GDM1 (cell line): ENCODE data around the gene MAPKAPK5.
A peak's percentile ranks its signal among the peaks of the same experiment; 100 is the strongest.
"Not testable (repeated sequence)": the region's sequence is repeated elsewhere in the genome, so short reads cannot be mapped to it uniquely, and the experiment has no call there.

ENCODE experiments used
- DNase-seq: peaks from one replicate; lab custom pipeline; 2025; lab: John Stamatoyannopoulos, UW

MAPKAPK5 gene

DNA sequence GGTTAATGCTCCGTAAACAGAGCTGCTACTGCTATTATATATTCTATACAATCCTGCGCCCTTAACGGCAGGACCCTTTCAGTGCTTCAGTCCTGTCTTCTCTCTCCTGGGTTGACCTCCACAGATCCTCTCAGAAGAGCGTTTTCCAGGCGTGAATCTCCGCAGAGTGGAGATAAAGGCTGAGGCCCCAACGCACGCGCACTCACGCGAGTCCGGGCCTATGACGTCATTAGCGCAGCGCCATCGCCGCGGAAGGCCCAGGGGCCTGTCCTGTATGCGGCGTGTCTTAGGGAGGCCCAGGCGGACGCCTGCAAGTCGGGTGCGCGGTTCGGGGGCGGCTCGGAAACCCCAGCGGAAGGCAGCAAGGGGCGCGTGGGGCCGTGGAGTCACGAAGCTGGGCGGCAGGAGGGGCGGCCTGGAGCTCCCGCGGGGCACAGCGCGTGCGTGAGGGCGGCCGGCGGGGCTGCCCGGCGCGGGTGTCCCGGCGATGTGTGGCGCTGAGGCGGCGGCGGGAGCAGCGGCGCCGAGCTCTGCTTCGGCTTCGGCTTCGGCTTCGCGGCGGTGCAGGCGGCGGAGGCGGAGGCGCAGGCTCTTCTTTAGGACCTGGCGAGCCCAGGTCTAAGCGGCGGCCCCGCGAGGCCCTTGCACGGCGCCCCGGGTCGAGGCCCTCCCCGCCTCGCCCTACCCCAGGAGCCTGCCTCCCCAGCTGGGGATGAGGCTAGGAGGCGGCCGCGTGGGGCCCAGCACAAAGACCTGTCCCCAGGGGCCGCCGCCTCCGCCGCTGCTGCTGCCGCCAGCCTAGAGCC, at the start of gene MAPKAPK5:
TSS of gene MAPKAPK5 (plus strand) at position 479 of the 806 bp plus-strand sequence. CDS start 506 bp downstream, outside the sequence.
- DNase-seq, result peak; percentile 96

GRCh38 chr12:111792856-111793235, 49.2 kb upstream of the MAPKAPK5 start:
- DNase-seq, result no peak

- no peak for DNase-seq
Observed at GRCh38 chr12:111798182-111798581, 43.8 kb upstream of the MAPKAPK5 start.

GRCh38 chr12:111799758-111800157, 42.3 kb upstream of the MAPKAPK5 start:
- DNase-seq, result no peak

GRCh38 chr12:111803038-111803626, 38.9 kb upstream of the MAPKAPK5 start:
- no peak for DNase-seq

DNA sequence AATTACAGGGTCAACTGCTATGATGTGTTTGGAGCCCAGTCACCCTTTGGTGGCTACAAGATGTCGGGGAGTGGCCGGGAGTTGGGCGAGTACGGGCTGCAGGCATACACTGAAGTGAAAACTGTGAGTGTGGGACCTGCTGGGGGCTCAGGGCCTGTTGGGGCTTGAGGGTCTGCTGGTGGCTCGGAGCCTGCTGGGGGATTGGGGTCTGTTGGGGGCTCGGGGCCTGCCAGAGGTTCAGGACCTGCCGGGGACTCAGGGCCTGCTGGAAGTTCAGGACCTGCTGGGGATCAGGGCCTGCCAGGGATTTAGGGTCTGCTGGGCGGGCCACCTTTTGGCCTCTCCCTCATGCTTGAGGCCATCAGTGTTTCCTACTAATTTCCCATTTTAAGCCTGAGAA, 38.2 kb upstream of the MAPKAPK5 start:
- no peak for DNase-seq

- DNase-seq, result no peak
Observed at GRCh38 chr12:111806304-111806703, 35.7 kb upstream of the MAPKAPK5 start.

DNA sequence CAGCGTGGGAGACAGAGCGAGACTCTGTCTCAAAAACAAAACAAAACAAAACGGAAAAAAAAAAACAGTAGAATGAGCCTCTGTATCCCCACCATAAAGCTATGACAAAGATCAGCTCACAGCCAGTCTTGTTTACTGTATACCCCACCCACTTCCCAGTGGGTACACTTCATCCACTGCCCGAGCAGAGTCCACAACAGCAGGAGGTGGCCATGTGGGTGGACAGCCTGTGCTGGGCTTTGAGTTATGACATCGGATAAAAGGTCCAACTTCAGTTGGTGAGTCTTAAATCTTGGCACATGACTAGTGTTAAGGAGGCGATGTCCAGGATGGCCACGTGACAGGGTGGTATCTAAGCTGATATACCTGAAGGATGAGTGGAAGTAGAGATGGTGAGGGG, 34.8 kb upstream of the MAPKAPK5 start:
- no peak for DNase-seq

DNA sequence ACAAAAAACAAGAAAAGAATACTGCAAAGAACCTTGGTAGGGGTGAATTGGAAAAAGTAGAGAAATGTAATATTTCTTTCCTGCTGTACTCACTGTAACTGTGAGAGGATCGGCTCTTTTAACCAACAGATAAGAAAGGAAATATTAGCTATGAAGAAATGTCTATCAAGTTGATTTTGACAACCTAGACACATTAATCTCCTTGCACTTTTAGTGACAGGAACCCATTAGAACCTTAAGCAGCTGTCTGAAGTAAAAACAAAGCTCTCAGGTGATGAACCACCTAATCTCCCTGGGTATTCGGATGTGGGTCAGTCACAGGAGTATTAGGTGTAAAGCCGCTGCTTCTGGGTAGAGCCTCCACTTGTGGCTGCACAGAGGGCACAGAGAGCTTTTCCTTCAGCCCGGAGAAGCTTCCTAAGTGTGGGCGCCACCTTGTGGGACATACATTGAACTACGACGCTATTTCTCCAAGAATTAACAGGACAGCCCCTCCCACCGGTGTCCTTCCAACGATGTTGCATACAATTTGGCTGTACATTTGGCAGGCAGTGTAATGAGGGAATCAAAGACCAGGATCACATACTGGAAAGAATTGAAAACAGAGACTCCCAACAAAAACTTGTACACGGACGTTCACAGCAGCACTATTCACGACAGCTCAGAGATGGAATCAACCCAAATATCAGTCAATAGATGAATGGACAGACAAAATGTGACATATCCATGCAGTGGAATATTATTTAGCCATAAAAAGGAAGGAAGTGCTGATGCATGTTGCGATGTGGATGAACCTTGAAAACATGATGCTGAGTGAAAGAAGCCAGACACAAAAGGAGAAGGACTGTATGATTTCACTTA, 28.9 kb upstream of the MAPKAPK5 start:
- peak; percentile 64 for DNase-seq

GRCh38 chr12:111816065-111816615, 25.9 kb upstream of the MAPKAPK5 start:
- DNase-seq, result no peak

- not testable (repeated sequence) for DNase-seq
Observed at GRCh38 chr12:111816898-111817297, 25.1 kb upstream of the MAPKAPK5 start.

DNA sequence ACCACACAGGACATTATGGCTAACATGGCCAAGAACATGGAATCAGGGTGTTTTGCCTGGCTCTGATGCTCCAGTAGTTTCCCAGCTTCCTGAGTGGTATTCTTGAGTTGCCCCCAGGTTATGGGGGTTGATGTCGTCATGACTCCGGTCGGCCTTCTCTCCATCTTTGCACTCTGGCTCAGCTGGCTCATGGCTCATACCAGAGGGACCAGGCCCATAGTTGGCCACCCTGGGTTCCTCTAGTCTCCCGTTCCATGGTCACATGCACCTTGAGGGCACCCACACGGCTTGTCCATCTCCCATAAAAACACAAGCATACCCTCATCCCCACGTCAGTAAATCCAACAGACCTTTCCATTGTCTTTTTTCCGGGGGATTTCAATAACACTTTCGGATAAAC, 23.7 kb upstream of the MAPKAPK5 start:
- no peak for DNase-seq

DNA sequence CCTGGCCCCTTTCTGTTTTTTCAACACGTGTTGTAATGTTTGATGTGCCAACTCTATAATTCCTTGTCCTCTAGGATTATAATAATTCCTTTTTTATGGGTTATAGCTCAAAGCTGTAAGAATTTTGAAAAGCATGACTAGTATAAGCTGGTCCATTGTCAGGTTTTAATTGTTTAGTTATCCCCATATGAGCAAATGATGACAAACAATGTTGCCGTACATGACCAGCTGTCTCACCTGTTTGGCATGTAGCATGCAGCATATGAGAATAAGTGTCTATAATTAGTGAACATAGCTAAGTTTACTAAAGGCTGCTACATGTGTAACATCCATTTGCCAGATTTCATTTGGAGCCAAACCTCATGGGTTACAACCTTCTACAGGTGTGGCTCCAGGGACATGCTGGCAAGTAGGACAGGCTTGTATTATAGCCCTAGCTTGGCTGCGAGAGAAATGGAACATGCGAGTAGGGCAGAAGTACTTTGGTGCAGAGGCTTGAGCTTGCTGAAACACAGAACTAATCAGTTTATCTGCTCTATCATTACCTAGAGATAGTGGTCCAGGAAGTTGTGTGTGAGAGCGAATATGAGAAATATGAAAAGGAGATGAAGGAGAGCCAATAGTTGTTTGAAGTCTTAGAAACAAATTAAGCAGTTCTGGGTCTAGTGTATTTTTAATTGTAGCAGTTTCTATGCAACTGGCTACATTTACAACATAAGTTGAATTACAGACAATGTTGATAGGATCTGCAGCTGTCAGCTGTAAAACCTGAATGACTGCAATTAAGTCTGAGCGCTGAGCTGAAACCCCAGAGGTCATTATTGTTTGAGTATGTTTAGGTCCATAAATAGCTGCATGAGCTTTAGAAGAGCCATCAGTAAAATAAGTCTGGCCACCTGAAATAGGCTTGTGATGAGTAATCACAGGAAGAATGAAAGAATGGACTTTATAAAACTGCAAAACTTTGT, 22.6 kb upstream of the MAPKAPK5 start:
- no peak for DNase-seq

DNA sequence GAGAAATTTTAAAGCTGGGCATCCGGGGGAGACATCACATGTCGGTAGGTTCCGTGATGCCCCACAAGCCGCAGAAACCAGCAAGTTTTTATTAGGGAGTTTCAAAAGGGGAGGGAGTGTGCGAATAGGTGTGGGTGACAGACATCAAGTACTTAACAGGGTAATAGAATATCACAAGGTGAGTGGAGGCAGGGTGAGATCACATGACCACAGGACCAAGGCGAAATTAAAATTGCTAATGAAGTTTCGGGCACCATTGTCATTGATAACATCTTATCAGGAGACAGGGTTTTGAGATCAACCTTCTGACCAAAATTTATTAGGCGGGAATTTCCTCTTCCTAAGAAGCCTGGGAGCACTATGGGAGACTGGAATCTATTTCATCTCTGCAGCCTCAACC, 21.2 kb upstream of the MAPKAPK5 start:
- not testable (repeated sequence) for DNase-seq

DNA sequence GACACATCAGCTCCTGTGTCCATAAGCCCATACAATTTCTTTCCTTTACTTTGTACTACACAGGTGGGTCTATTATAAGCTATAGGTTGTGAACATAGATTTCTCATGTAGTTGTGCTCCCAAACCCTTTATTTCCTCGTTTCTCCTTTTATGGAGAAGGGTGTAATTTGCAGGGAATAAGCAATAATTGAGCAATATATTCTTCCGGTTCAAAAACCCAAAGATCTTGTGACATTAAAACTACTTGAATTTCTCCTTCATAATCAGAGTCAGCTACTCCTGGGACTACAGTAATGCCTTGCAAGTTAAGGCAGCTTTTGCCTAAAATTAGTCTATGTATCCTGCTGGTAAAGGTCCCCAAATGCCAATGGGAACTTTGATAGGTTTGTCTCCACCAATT, 19.1 kb upstream of the MAPKAPK5 start:
- DNase-seq, result no peak

GRCh38 chr12:111823891-111824290, 18.1 kb upstream of the MAPKAPK5 start:
- no peak for DNase-seq

- DNase-seq, result not testable (repeated sequence)
Observed at GRCh38 chr12:111824312-111824711, 17.7 kb upstream of the MAPKAPK5 start.

- DNase-seq, result no peak
Observed at GRCh38 chr12:111825509-111825908, 16.5 kb upstream of the MAPKAPK5 start.

DNA sequence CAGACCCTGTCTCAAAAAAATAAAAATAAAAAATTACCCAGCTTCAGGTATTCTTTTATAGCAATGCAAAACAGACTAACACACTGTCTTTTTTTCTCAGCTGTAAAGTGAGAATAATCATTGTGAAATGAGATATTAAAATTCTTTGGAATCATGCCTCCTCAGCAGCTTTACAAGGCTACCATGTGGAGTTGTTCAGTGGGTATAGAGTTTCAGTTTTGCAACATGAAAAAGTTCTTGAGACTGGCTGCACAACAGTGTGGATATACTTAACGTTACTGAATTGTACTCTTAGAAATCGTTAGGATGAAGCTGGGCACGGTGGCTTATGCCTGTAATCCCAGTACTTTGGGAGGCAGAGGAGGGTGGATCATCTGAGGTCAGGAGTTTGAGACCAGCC, 15.7 kb upstream of the MAPKAPK5 start:
- DNase-seq, result no peak

- DNase-seq, result no peak
Observed at GRCh38 chr12:111826992-111827391, 15.0 kb upstream of the MAPKAPK5 start.

- no peak for DNase-seq
Observed at GRCh38 chr12:111827907-111828306, 14.1 kb upstream of the MAPKAPK5 start.
